Putamen (tissue), 1 donor: Measurements from ENCODE around the gene GTPBP3.

Experiments used
- DNase-seq: peaks from one replicate; pipeline ENCODE4 v3.0.0-alpha.2; 2016; ENCODE audit warnings: low spot score

The GTPBP3 gene

DNA sequence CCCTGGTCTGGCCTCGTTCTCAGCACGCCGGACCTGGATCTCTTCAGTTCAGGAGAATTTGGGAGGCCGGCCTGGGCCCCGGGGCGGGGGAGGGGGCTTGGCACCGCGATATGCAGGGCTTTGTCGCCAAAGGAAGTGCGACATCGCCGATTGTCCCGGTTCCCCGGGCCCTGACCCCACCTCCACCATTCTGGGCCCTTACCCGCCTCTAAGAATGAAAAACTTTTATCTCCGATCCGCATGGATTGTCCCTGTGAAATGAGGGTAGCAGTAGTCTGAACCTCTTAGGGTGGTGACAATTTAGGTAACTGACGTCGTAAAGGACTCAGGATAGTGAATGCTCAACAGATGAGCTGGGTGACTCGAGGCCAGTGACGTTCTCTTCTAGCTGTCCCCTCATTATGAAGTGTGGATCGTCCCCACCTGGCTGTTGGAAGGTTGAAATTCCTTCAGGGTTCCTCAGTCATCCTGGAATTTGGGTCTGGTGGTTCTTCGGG, 27.3 kb upstream of the GTPBP3 start:
- no peak for DNase-seq

DNA sequence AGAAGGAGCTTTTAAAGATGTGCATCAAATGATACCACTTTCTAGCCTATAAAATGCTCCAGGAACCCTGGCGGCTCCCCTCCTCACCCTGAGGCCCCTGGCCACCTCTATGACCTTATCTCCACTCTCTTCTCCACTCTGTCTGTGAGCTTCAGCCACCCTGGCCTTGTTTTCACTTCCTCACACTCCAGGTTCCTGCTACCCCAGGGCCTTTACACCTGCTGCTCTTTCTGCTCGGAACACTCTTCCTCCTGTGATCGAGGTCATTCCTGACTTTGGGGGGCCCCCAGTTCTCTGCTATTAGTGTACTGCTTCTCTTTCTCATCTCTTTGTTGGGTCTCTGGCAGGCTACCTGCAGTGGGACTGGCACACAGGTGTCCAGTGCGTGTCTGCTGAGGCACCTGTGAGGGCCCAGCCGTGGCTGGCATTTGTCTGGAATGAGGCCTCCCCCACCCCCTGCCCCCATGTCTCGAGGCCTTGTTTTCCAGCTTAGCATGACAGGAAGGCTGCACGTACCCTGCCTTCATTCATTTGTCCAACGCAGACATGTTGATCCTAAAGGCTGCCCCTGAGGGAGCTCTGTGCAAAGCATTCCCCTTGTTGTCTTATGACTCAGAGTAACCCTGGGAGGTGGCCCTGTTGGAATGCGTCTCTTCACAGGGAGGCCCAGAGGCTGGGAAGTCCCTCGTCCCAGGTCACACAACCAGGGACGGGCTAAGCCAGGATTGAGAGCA, 25.7 kb upstream of the GTPBP3 start:
- no peak for DNase-seq

- DNase-seq = no peak
Observed at GRCh38 chr19:17312189-17313113, 24.9 kb upstream of the GTPBP3 start.

DNA sequence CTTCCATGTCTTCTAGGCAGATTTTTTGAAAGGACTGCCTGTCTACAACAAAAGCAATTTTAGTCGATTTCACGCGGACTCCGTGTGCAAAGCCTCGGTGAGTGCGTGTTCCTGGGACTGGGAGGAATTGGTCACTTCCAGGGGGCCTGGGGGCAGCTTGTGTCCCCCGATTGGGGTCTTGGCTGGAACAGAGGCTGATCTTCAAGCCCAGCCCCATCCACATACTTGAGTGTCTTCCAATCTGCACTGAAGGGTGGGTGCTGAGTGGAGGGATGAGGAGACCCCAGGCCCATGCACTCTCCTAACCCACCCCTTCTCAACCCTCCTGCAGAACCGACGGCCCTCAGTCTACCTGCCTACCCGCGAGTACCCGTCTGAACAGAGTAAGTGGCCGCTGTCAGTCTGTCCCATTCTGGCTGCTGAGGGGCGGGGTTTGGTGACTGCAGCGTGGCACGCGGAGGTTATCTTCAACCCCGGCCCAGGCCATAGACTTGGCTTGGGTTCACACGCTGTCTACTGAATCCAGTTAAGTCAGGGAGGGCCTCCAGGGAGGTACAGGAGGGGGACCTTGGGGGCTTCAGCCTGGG, 23.3 kb upstream of the GTPBP3 start:
- DNase-seq = no peak

- no peak for DNase-seq
Observed at GRCh38 chr19:17318966-17319365, 18.4 kb upstream of the GTPBP3 start.

GRCh38 chr19:17319473-17320238, 17.7 kb upstream of the GTPBP3 start:
- no peak for DNase-seq

DNA sequence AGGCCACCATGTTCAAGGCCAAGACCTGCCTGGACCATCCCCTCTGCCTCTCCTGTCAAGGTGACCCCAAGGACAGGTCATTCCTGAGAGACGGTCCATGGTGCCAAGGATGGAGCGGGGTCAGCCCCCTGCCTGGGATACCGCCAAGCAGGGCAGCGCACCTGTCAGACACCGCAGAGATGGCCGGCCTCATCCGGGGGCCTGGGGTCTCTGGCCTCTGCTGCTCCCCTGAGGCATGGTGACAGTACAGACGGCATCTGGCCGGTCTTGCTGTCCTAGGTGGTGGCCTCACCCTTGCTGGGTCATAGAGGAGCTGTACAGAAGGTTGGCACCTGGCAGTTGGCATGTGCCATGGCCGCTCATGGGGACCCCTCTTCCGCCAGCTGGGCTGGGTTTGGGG, 16.9 kb upstream of the GTPBP3 start:
- no peak for DNase-seq

- DNase-seq = no peak
Observed at GRCh38 chr19:17321655-17322489, 15.5 kb upstream of the GTPBP3 start.

GRCh38 chr19:17322854-17323253, 14.5 kb upstream of the GTPBP3 start:
- DNase-seq = no peak

GRCh38 chr19:17323300-17323963, 13.9 kb upstream of the GTPBP3 start:
- DNase-seq = no peak

- DNase-seq = no peak
Observed at GRCh38 chr19:17323964-17324332, 13.4 kb upstream of the GTPBP3 start.

DNA sequence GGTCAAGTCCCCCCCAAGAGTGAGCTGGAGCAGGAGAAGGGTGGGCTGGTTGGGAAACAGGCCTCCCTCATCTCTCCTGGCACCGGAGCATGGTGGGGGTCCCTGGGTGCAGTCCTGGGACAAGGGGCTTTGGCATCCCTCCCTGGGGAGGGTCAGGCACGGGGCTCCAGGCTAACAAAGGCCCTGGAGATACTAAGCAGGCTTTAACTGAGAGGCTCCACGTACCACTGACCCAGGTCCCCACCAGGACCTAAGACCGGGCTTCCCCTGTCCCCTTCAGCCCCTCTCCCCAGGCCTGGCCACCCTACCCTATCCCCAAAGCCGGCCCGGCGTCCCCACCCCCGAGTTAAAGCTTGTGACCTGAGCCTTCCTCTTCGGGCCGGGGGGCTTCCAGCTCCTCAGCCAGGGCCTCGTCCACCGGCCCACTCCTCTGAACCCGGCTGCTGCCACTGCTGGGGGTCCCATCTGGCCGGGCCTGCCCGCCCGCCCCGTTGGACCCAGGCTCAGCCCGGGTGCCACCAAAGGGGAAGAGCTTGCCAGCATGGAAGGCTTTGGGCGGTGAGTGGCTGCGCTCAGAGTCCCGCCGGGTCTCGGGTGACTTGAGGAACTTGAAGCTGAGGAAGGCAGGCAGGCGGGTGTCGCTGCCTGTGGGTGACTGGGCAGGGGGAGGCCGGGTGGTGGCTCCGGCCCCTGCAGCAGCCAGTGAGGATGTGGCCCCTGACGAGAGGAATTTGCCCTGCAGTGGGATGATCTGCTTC, 12.8 kb upstream of the GTPBP3 start:
- DNase-seq = no peak

- DNase-seq = no peak
Observed at GRCh38 chr19:17325133-17325532, 12.2 kb upstream of the GTPBP3 start.

- peak; percentile 76 for DNase-seq
Observed at GRCh38 chr19:17325881-17326594, 11.3 kb upstream of the GTPBP3 start.

GRCh38 chr19:17326595-17326966, 10.8 kb upstream of the GTPBP3 start:
- DNase-seq = no peak

DNA sequence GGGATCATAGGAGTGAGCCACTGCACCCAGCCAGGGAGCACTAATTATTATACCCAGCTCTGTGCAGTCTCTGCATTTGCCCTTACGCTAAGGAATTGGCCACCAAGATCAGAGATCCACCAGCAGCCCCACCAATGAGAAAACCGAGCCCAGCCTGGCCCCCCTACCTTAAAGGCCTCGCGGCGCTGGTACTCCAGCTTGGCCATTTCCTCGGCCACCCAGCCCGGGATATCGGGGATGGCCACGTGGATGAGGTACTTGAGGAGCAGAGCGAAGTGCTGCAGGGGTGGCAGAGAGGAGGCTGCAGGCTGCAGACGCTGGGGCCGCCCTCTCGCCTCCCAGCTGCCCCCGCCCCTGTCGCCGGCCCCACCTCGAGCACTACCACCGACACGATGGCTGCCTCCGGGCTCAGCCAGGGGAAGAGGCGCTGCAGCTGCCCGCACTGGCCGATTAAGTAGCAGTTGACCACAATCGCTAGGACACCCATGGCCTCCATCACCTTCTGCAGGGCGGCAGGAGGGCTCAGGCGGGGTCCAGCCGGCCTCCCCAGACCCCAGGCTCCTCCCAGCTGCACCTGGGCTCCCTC, 10.2 kb upstream of the GTPBP3 start:
- DNase-seq = no peak

- DNase-seq = no peak
Observed at GRCh38 chr19:17327654-17328516, 9.5 kb upstream of the GTPBP3 start.
